Measurements from ENCODE around the gene CRNKL1. TPM values are rescaled to one million over a fixed set of nuclear protein-coding genes. Genes with fewer than 3 reads are reported as not detected.
A peak's percentile ranks its signal among the peaks of the same experiment; 100 is the strongest.

Gene CRNKL1
- total and polyA plus RNA-seq, 2 of the 4 experiments (the other 2 are of a cell fraction): 7.4 to 20.1 TPM

DNA sequence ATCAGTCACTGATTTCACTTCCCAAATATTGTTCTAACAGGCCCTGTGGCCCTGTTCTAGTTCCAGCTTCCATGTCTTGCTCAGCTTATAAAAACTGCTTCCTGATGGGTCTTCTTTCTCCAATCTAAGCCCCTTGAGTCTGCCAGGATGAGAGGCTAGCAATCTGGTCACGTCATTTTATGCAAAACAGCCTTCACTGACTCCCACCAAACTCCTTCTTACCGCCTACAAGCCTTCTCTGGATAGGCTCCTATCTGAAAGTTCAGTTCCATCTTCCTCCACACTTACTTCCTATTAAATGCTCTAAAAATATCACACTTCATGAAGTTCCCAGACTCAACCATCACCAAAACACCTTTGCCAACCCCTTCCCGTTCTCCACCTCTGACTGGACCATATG lies 15.5 kb downstream of the CRNKL1 start:
- Histone ChIP-seq H4K8ac (ENCODE audit: low read depth in 2 of 2, low read length in 2 of 2) (no peak overlapping the region), H3K27ac (ENCODE audit: insufficient read depth, low read length) (no peak overlapping the region), H2AK9ac (replicated peaks; ENCODE audit: low read depth, low read length, poor library complexity) (no peak overlapping the region), H3K4me3 (ENCODE audit: insufficient read depth, low read depth, low read length) (no peak overlapping the region), H3K27me3 (ENCODE audit: control insufficient read depth, insufficient read depth, low read length) (no peaks in the 10 kb centered on the region), H3K14ac (replicated peaks; ENCODE audit: low read depth, low read length) (no peak overlapping the region), H3K9me1 (ENCODE audit: insufficient read depth, low read length) (no peaks in the 10 kb centered on the region; the same call in 1 of the 2 replicates), H3K56ac (ENCODE audit: extremely low read depth, insufficient read depth, low read length) (no peak overlapping the region), H3K36me3 (ENCODE audit: control insufficient read depth, insufficient read depth, low read length) (peaks cover 50% of the 10 kb centered on the region), H4K91ac (ENCODE audit: insufficient read depth, low read depth, low read length) (peak overlapping the region; percentile 10; the same call in 1 of the 2 replicates), H2AK5ac (ENCODE audit: low read depth, low read length) (peak overlapping the region; percentile 7; the same call in 1 of the 2 replicates), H2BK15ac (ENCODE audit: low read depth, low read length) (0 out of 3 replicates have a peak overlapping the region, but pooled peaks have one; percentile 35), H3K4ac (ENCODE audit: low read depth, low read length) (no peak overlapping the region), H2BK20ac (ENCODE audit: low read depth, low read length) (no peak overlapping the region), H3K4me1 (ENCODE audit: control insufficient read depth, insufficient read depth, low read length) (peaks cover 15% of the 10 kb centered on the region), H2BK5ac (ENCODE audit: low read depth, low read length, poor library complexity, severe bottlenecking) (peak overlapping the region; percentile 61), H3K9me3 (ENCODE audit: control insufficient read depth, insufficient read depth, low read length) (no peaks in the 10 kb centered on the region), H3K79me1 (ENCODE audit: low read depth in 1 of 2, low read length in 2 of 2) (peaks cover 16 to 19% of the 10 kb centered on the region in 2 experiments), H2BK120ac (ENCODE audit: low read depth, low read length) (no peak overlapping the region), H3K4me2 (ENCODE audit: low read depth, low read length) (no peak overlapping the region), H3K18ac (ENCODE audit: low read depth, low read length) (no peak overlapping the region), H3K23ac (ENCODE audit: low read depth, low read length) (no peak overlapping the region), H4K5ac (ENCODE audit: low read depth, low read length) (no peak overlapping the region), H2AFZ (replicated peaks; ENCODE audit: low read length, poor library complexity) (no peak overlapping the region), H3K9ac (ENCODE audit: low read depth, low read length) (no peak overlapping the region), H4K20me1 (ENCODE audit: insufficient read depth, low read length) (no peaks in the 10 kb centered on the region; the same call in 1 of the 2 replicates)
- TF ChIP-seq CHD1 (IDR thresholded peaks at IDR 0.05; ENCODE audit: low read depth, low read length) (no peak), FOS (IDR thresholded peaks at IDR 0.05; ENCODE audit: low read depth, low read length) (no peak), MXI1 (IDR thresholded peaks at IDR 0.05; ENCODE audit: borderline replicate concordance, low read depth, low read length) (no peak), SMC3 (IDR thresholded peaks at IDR 0.05; ENCODE audit: low read depth, low read length) (no peak), RFX5 (IDR thresholded peaks at IDR 0.05; ENCODE audit: low read depth, low read length) (no peak), MAZ (IDR thresholded peaks at IDR 0.05; ENCODE audit: borderline replicate concordance, low read depth, low read length) (no peak), POLR2A (IDR thresholded peaks at IDR 0.05; ENCODE audit: low read depth, low read length) (no peak), RAD21 (IDR thresholded peaks at IDR 0.05; ENCODE audit: low read length) (no peak), NFE2L2 (IDR thresholded peaks at IDR 0.05; ENCODE audit: low read depth, low read length) (no peak), RCOR1 (IDR thresholded peaks at IDR 0.05; ENCODE audit: insufficient replicate concordance, low read length) (no peak), CEBPB (IDR thresholded peaks at IDR 0.05; ENCODE audit: low read depth, low read length) (no peak), BHLHE40 (IDR thresholded peaks at IDR 0.05; ENCODE audit: low read depth, low read length) (no peak), MAFK (IDR thresholded peaks at IDR 0.05; ENCODE audit: low read depth, low read length) (no peak)
- TF ChIP-seq, protein P1, sequence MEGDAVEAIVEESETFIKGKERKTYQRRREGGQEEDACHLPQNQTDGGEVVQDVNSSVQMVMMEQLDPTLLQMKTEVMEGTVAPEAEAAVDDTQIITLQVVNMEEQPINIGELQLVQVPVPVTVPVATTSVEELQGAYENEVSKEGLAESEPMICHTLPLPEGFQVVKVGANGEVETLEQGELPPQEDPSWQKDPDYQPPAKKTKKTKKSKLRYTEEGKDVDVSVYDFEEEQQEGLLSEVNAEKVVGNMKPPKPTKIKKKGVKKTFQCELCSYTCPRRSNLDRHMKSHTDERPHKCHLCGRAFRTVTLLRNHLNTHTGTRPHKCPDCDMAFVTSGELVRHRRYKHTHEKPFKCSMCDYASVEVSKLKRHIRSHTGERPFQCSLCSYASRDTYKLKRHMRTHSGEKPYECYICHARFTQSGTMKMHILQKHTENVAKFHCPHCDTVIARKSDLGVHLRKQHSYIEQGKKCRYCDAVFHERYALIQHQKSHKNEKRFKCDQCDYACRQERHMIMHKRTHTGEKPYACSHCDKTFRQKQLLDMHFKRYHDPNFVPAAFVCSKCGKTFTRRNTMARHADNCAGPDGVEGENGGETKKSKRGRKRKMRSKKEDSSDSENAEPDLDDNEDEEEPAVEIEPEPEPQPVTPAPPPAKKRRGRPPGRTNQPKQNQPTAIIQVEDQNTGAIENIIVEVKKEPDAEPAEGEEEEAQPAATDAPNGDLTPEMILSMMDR (conservative IDR thresholded peaks at IDR 0.05; ENCODE audit: low read depth, low read length): no peak
- TF ChIP-seq, protein P2, sequence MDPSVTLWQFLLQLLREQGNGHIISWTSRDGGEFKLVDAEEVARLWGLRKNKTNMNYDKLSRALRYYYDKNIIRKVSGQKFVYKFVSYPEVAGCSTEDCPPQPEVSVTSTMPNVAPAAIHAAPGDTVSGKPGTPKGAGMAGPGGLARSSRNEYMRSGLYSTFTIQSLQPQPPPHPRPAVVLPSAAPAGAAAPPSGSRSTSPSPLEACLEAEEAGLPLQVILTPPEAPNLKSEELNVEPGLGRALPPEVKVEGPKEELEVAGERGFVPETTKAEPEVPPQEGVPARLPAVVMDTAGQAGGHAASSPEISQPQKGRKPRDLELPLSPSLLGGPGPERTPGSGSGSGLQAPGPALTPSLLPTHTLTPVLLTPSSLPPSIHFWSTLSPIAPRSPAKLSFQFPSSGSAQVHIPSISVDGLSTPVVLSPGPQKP (IDR thresholded peaks at IDR 0.05; ENCODE audit: borderline replicate concordance, low read depth, low read length): no peak
- TF ChIP-seq, protein P3, sequence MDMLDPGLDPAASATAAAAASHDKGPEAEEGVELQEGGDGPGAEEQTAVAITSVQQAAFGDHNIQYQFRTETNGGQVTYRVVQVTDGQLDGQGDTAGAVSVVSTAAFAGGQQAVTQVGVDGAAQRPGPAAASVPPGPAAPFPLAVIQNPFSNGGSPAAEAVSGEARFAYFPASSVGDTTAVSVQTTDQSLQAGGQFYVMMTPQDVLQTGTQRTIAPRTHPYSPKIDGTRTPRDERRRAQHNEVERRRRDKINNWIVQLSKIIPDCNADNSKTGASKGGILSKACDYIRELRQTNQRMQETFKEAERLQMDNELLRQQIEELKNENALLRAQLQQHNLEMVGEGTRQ (IDR thresholded peaks at IDR 0.05; ENCODE audit: low read depth, low read length): no peak
- intact Hi-C loops (cut with micrococcal nuclease): no loop called here
- ChIA-PET CTCF (no interaction called here), POLR2A (ENCODE audit: unreplicated experiment) (no interaction called here)
- BruUV-seq (replicated peaks): no TSS peak
- dilution Hi-C loops (cut with HindIII; ENCODE audit: low sequenced_read_pairs, unreplicated experiment): no loop called here
- in situ Hi-C loops (cut with MboI; ENCODE audit: low sequenced_read_pairs): loop anchor here (25.0 kb wide), 1 partner anchor 1499 kb away; no protein-coding TSS in a partner anchor
- 97% methylated on average over 3 of the region's 3 CpGs; no CpG with 5 or more reads in 1 of the 2 experiments for WGBS, 2 experiments (ENCODE audit: extremely low coverage in 2 of 2, insufficient read length in 1 of 2)
- no peak for ATAC-seq (ENCODE audit: low read depth)
- no peak for DNase-seq
